H9 (cell line): ENCODE results near the gene DNAI2. TPM values are rescaled to one million over a fixed set of nuclear protein-coding genes. Genes with fewer than 3 reads are reported as not detected.

Experiments used
- DNase-seq: peaks from one replicate; pipeline ENCODE4 v3.0.0-alpha.2; 2017
- H2AFZ ChIP-seq: one replicate; pipeline ENCODE4 v1.6.1; 2013; ENCODE audit warnings: mild to moderate bottlenecking, low read length, control low read depth, moderate library complexity
- H2AK5ac ChIP-seq: 2 replicates; pipeline ENCODE4 v1.6.1; 2013; ENCODE audit warnings: low read length, control low read depth, mixed read lengths; ENCODE audit not compliant: insufficient read length
- H2BK120ac ChIP-seq: one replicate; pipeline ENCODE4 v1.6.1; 2013; ENCODE audit warnings: low read depth, mild to moderate bottlenecking, low read length, control low read depth, inconsistent platforms; ENCODE audit not compliant: poor library complexity, severe bottlenecking
- H2BK12ac ChIP-seq: 2 replicates; pipeline ENCODE4 v1.6.1; 2013; ENCODE audit warnings: low read length, control low read depth, mixed read lengths, low read depth; ENCODE audit not compliant: insufficient read length
- H2BK15ac ChIP-seq: 2 replicates; pipeline ENCODE4 v1.6.1; 2013; ENCODE audit warnings: low read depth, low read length, control low read depth
- H2BK20ac ChIP-seq: one replicate; pipeline ENCODE4 v1.6.1; 2013; ENCODE audit warnings: low read depth, mild to moderate bottlenecking, low read length, control low read depth, inconsistent platforms; ENCODE audit not compliant: poor library complexity, severe bottlenecking
- H2BK5ac ChIP-seq: 2 replicates; pipeline ENCODE4 v1.6.1; 2013; ENCODE audit warnings: low read length, control low read depth, mixed read lengths; ENCODE audit not compliant: insufficient read length
- H3K14ac ChIP-seq: 2 replicates; pipeline ENCODE4 v1.6.1; 2013; ENCODE audit warnings: low read length, control low read depth; ENCODE audit not compliant: insufficient read depth
- H3K18ac ChIP-seq: 2 replicates; pipeline ENCODE4 v1.6.1; 2013; ENCODE audit warnings: low read depth, mild to moderate bottlenecking, mixed read lengths, low read length, control low read depth; ENCODE audit not compliant: insufficient read length
- H3K23ac ChIP-seq: 2 replicates; pipeline ENCODE4 v1.6.1; 2013; ENCODE audit warnings: low read length, control low read depth, mixed read lengths, low read depth; ENCODE audit not compliant: insufficient read length
- H3K23me2 ChIP-seq: 2 replicates; pipeline ENCODE4 v1.6.1; 2013; ENCODE audit warnings: low read depth, mild to moderate bottlenecking, mixed read lengths, low read length, control low read depth; ENCODE audit not compliant: insufficient read length, poor library complexity, severe bottlenecking
- H3K27ac ChIP-seq: 2 replicates; pipeline ENCODE4 v1.5.1; 2013; ENCODE audit warnings: low read length, control low read depth, mixed read lengths, low read depth; ENCODE audit not compliant: insufficient read length
- H3K27me3 ChIP-seq: 2 replicates; pipeline ENCODE4 v1.6.1; 2013; ENCODE audit warnings: low read length, control low read depth, inconsistent platforms; ENCODE audit not compliant: insufficient read depth
- H3K4ac ChIP-seq: 2 replicates; pipeline ENCODE4 v1.6.1; 2013; ENCODE audit warnings: low read depth, mild to moderate bottlenecking, control low read depth, inconsistent platforms, low read length, moderate library complexity
- H3K4me1 ChIP-seq: 2 replicates; pipeline ENCODE4 v1.6.1; 2013; ENCODE audit warnings: low read length, control low read depth, inconsistent platforms; ENCODE audit not compliant: insufficient read depth
- H3K4me2 ChIP-seq: 2 replicates; pipeline ENCODE4 v1.6.1; 2013; ENCODE audit warnings: low read length, control low read depth, mixed read lengths; ENCODE audit not compliant: insufficient read length, insufficient read depth
- H3K56ac ChIP-seq: 2 replicates; pipeline ENCODE4 v1.6.1; 2013; ENCODE audit warnings: low read depth, mild to moderate bottlenecking, mixed read lengths, low read length, control low read depth; ENCODE audit not compliant: insufficient read length
- H3K79me1 ChIP-seq: 2 replicates; pipeline ENCODE4 v1.6.1; 2013; ENCODE audit warnings: low read depth, mild to moderate bottlenecking, moderate library complexity, low read length, control low read depth, inconsistent platforms; ENCODE audit not compliant: insufficient read depth, poor library complexity, severe bottlenecking
- H3K79me2 ChIP-seq: 2 replicates; pipeline ENCODE4 v1.6.1; 2013; ENCODE audit warnings: low read length, control low read depth, inconsistent platforms; ENCODE audit not compliant: insufficient read depth
- H3K9ac ChIP-seq: 2 replicates; pipeline ENCODE4 v1.6.1; 2013; ENCODE audit warnings: low read length, control low read depth, mixed read lengths; ENCODE audit not compliant: insufficient read length; ENCODE audit errors: extremely low read depth
- H3K9me3 ChIP-seq: one replicate; pipeline ENCODE4 v1.6.1; 2013; ENCODE audit warnings: low read depth, low read length, inconsistent platforms; ENCODE audit not compliant: control insufficient read depth
- H3T11ph ChIP-seq: one replicate; pipeline ENCODE4 v1.6.1; 2013; ENCODE audit warnings: mild to moderate bottlenecking, low read length, control low read depth, inconsistent platforms
- H4K20me1 ChIP-seq: one replicate; pipeline ENCODE4 v1.6.1; 2013; ENCODE audit not compliant: control insufficient read depth, insufficient read length, insufficient read depth
- H4K5ac ChIP-seq: 2 replicates; pipeline ENCODE4 v1.6.1; 2013; ENCODE audit warnings: low read depth, mild to moderate bottlenecking, mixed read lengths, low read length, control low read depth; ENCODE audit not compliant: insufficient read length
- H4K8ac ChIP-seq: replicated peaks from 2 replicates; pipeline ENCODE4 v1.6.1; 2013; ENCODE audit warnings: low read length, control low read depth, mixed read lengths, low read depth; ENCODE audit not compliant: insufficient read length
- H4K91ac ChIP-seq: 2 replicates; pipeline ENCODE4 v1.6.1; 2013; ENCODE audit warnings: low read depth, mild to moderate bottlenecking, moderate library complexity, mixed read lengths, low read length, control low read depth; ENCODE audit not compliant: insufficient read length
- H3K27ac Mint-ChIP-seq, 3 experiments: 2 replicates in 2 of 3; 3 replicates in 1 of 3; pipeline ENCODE4 v1.8.0; 2020 to 2021; ENCODE audit warnings: mixed read lengths in 3 of 3, mild to moderate bottlenecking in 1 of 3, moderate library complexity in 1 of 3
- H3K27me3 Mint-ChIP-seq: 2 replicates; pipeline ENCODE4 v1.8.0; 2021; ENCODE audit warnings: low read depth, mild to moderate bottlenecking, moderate library complexity, mixed read lengths
- H3K36me3 Mint-ChIP-seq, 3 experiments: 2 replicates in 2 of 3; 3 replicates in 1 of 3; pipeline ENCODE4 v1.8.0; 2020 to 2021; ENCODE audit warnings: low read depth in 3 of 3, mixed read lengths in 3 of 3; ENCODE audit not compliant: insufficient read depth in 1 of 3
- H3K4me1 Mint-ChIP-seq, 2 experiments: 2 replicates each; pipeline ENCODE4 v1.8.0; 2020; ENCODE audit warnings: mixed read lengths in 2 of 2
- H3K4me3 Mint-ChIP-seq, 2 experiments: 2 replicates in 1 of 2; 3 replicates in 1 of 2; pipeline ENCODE4 v1.8.0; 2020 to 2021; ENCODE audit warnings: mild to moderate bottlenecking in 2 of 2, mixed read lengths in 2 of 2, moderate library complexity in 1 of 2
- H3K9me3 Mint-ChIP-seq, 2 experiments: 2 replicates in 1 of 2; 3 replicates in 1 of 2; pipeline ENCODE4 v1.8.0; 2020; ENCODE audit warnings: mild to moderate bottlenecking in 2 of 2, mixed read lengths in 2 of 2, moderate library complexity in 1 of 2
- WGBS: extraction: QIAGEN DNeasy Blood & Tissue Kit; methylation state at CpG from one replicate; pipeline ENCODE4 v1.1.7; 2013; ENCODE audit warnings: missing lambda C conversion rate, low lambda C conversion rate, mixed read lengths; ENCODE audit not compliant: insufficient read length; ENCODE audit errors: extremely low coverage; 5-methylcytosine and 5-hydroxymethylcytosine counted together
- total RNA-seq: library from RNA; stranded (reverse); gene quantifications from 2 replicates; pipeline ENCODE4 v1.2.1, GENCODE V29; 2021
- TF ChIP-seq, protein P1 (sequence below): fragments of 200-600 bp; sonication (generic); conservative IDR thresholded peaks from 3 replicates; pipeline ENCODE4 v1.8.0; 2021; ENCODE audit warnings: antibody characterized with exemption, mild to moderate bottlenecking

The DNAI2 gene
- total RNA-seq, 1 experiment from 2014 or later = not detected

DNA sequence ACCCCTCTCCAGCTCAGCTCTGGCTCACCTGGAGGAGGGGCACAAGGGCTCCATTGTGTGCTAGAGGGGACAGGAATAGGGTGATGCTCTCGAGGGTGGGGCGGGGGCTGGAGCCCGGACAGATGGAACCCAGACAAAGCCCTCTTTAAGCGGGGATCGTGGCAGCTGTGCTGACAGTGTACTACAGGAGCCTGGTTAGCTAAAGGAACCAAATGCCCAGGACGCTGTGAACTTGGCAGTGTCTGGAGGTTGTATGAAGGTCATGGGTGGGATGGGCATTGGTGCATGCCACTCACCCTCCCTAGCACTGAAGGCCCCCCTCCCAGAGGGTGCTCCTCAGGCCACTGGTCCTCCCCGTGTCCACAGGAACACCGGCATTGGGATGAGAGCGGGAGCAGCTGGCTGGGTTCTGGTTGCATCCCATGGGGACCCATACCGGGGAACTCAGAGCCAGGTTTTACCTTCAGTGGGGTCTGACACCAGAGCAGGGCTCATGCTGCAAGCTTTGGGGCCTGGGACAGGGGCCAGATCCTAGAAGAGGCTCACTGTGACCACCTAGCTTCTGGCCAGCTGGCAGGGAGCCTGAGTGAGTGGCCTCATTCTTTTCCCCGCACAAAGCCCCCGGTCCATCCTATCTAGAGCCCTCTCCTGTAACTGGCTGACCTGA lies 63.9 kb downstream of the DNAI2 start:
- H2BK20ac ChIP-seq = no peak overlapping the region
- H3K79me1 ChIP-seq = no peaks in the 10 kb centered on the region
- Mint-ChIP-seq H3K27ac (no peak overlapping the region), H3K9me3 (no peaks in the 10 kb centered on the region), H3K36me3 (no peaks in the 10 kb centered on the region), H3K4me3 (no peak overlapping the region), H3K4me1 (peaks cover 35 to 57% of the 10 kb centered on the region in 2 experiments), H3K27me3 (peaks cover 24% of the 10 kb centered on the region)
- H4K5ac ChIP-seq = no peak overlapping the region
- H4K20me1 ChIP-seq = no peaks in the 10 kb centered on the region
- H3K4ac ChIP-seq = no peak overlapping the region
- H2BK12ac ChIP-seq = no peak overlapping the region
- H3K56ac ChIP-seq = no peak overlapping the region
- no peak overlapping the region for H2BK5ac ChIP-seq
- H3K9me3 ChIP-seq = no peaks in the 10 kb centered on the region
- no peak overlapping the region for H3K4me2 ChIP-seq
- no peaks in the 10 kb centered on the region for H3K27me3 ChIP-seq
- H3K14ac ChIP-seq = 0 out of 2 replicates have a peak overlapping the region, but pooled peaks have one; percentile 48
- no peak overlapping the region for H3T11ph ChIP-seq
- no peak for DNase-seq
- no peak overlapping the region for H4K91ac ChIP-seq
- no peak overlapping the region for H2BK15ac ChIP-seq
- TF ChIP-seq, protein P1, sequence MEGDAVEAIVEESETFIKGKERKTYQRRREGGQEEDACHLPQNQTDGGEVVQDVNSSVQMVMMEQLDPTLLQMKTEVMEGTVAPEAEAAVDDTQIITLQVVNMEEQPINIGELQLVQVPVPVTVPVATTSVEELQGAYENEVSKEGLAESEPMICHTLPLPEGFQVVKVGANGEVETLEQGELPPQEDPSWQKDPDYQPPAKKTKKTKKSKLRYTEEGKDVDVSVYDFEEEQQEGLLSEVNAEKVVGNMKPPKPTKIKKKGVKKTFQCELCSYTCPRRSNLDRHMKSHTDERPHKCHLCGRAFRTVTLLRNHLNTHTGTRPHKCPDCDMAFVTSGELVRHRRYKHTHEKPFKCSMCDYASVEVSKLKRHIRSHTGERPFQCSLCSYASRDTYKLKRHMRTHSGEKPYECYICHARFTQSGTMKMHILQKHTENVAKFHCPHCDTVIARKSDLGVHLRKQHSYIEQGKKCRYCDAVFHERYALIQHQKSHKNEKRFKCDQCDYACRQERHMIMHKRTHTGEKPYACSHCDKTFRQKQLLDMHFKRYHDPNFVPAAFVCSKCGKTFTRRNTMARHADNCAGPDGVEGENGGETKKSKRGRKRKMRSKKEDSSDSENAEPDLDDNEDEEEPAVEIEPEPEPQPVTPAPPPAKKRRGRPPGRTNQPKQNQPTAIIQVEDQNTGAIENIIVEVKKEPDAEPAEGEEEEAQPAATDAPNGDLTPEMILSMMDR = no peak
- no peak overlapping the region for H4K8ac ChIP-seq
- H3K4me1 ChIP-seq = peaks cover 2% of the 10 kb centered on the region; the same call in 1 of the 2 replicates
- no peaks in the 10 kb centered on the region for H3K23me2 ChIP-seq
- no CpG with 5 or more reads among the region's 12 CpGs for WGBS
- H3K27ac ChIP-seq = no peak overlapping the region
- H3K79me2 ChIP-seq = no peaks in the 10 kb centered on the region
- H3K18ac ChIP-seq = no peak overlapping the region
- no peak overlapping the region for H3K9ac ChIP-seq
- H2AFZ ChIP-seq = no peak overlapping the region
- no peak overlapping the region for H3K23ac ChIP-seq
- no peak overlapping the region for H2BK120ac ChIP-seq
- no peak overlapping the region for H2AK5ac ChIP-seq
